Effector CD4-positive, alpha-beta T cell (primary cell): ENCODE measurements around the gene VHLL.

Experiments used
- DNase-seq: peaks from one replicate; pipeline ENCODE4 v3.0.0-alpha.2; 2020

The VHLL gene

GRCh38 chr1:156251527-156251926, 47.6 kb downstream of the VHLL start:
- DNase-seq = no peak

- DNase-seq = no peak
These were observed 49.5 kb downstream of the VHLL start for GRCh38 chr1:156249593-156249992.
